ENCODE measurements around the gene MEF2D.

Gene MEF2D

GRCh38 chr1:156456625-156457465, 43.7 kb downstream of the MEF2D start:
- peaks cover under 1% of the 10 kb centered on the region for H3K4me1 ChIP-seq (ENCODE audit: insufficient read depth, poor library complexity, severe bottlenecking)
- H3K36me3 ChIP-seq (ENCODE audit: low read depth), result no peaks in the 10 kb centered on the region
- ATAC-seq (ENCODE audit: low read depth), result peak; percentile 80
- peak; percentile 99 for DNase-seq (ENCODE audit: low spot score)
- peak overlapping the region; percentile 34 for H3K4me3 ChIP-seq (ENCODE audit: severe bottlenecking)
- H3K9me3 ChIP-seq (ENCODE audit: severe bottlenecking), result no peaks in the 10 kb centered on the region
- no peaks in the 10 kb centered on the region for H3K27me3 ChIP-seq (ENCODE audit: insufficient read depth, poor library complexity, severe bottlenecking)
- H3K27ac ChIP-seq (ENCODE audit: poor library complexity, severe bottlenecking), result peak overlapping the region; percentile 74
- TF ChIP-seq CTCF (IDR thresholded peaks at IDR 0.05; ENCODE audit: poor library complexity, severe bottlenecking), result peak; percentile 59

DNA sequence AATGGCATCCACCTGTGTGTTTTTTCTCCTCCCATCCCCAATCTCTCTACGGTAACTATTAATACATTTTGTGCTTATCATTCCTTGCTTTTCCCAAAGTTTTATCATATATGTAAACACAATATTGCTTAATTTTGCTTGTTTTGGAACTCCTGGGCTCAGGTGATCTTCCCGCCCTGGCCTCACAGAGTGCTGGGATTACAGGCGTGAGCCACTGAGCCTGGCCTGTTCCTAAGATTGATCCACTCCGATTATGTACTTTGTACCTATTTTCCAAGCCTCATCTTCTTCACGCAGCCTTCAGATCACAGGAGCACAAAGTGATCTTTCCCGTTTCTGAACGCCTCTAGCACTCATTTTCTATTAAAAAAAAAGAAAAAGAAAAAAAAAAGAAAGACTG, 45.2 kb downstream of the MEF2D start:
- no peak for TF ChIP-seq CTCF (IDR thresholded peaks at IDR 0.05; ENCODE audit: poor library complexity, severe bottlenecking)
- Histone ChIP-seq H3K36me3 (ENCODE audit: low read depth) (no peaks in the 10 kb centered on the region), H3K27ac (ENCODE audit: poor library complexity, severe bottlenecking) (no peak overlapping the region), H3K27me3 (ENCODE audit: insufficient read depth, poor library complexity, severe bottlenecking) (no peaks in the 10 kb centered on the region), H3K4me3 (ENCODE audit: severe bottlenecking) (no peak overlapping the region), H3K9me3 (ENCODE audit: severe bottlenecking) (no peaks in the 10 kb centered on the region), H3K4me1 (ENCODE audit: insufficient read depth, poor library complexity, severe bottlenecking) (no peaks in the 10 kb centered on the region)
- no peak for ATAC-seq (ENCODE audit: low read depth)
- no peak for DNase-seq (ENCODE audit: low spot score)

DNA sequence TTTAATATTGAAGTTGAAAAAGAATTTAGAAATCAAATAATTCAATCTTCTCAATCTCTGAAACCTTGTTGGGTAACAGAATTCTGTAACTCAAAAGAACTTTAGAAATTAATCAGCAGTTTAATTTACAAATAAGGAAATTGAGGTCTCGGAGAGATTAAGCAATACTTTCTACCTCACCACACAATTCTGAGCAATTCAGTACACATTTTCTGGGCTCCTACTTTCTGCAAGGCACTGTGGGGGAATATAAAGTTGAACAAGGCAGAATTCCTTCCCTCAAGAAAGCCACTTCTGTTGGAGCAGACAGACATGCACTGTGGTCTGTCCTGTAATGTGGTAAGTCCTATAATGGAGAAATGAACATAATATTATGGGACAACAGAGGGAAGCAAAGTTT, 47.7 kb downstream of the MEF2D start:
- TF ChIP-seq CTCF (IDR thresholded peaks at IDR 0.05; ENCODE audit: poor library complexity, severe bottlenecking), result no peak
- no peak for ATAC-seq (ENCODE audit: low read depth)
- Histone ChIP-seq H3K4me3 (ENCODE audit: severe bottlenecking) (no peak overlapping the region), H3K9me3 (ENCODE audit: severe bottlenecking) (no peaks in the 10 kb centered on the region), H3K27me3 (ENCODE audit: insufficient read depth, poor library complexity, severe bottlenecking) (no peaks in the 10 kb centered on the region), H3K4me1 (ENCODE audit: insufficient read depth, poor library complexity, severe bottlenecking) (no peaks in the 10 kb centered on the region), H3K27ac (ENCODE audit: poor library complexity, severe bottlenecking) (no peak overlapping the region), H3K36me3 (ENCODE audit: low read depth) (no peaks in the 10 kb centered on the region)
- DNase-seq (ENCODE audit: low spot score), result no peak

GRCh38 chr1:156451505-156452160, 48.9 kb downstream of the MEF2D start:
- H3K36me3 ChIP-seq (ENCODE audit: low read depth), result no peaks in the 10 kb centered on the region
- no peak for TF ChIP-seq CTCF (IDR thresholded peaks at IDR 0.05; ENCODE audit: poor library complexity, severe bottlenecking)
- no peaks in the 10 kb centered on the region for H3K4me1 ChIP-seq (ENCODE audit: insufficient read depth, poor library complexity, severe bottlenecking)
- no peaks in the 10 kb centered on the region for H3K27me3 ChIP-seq (ENCODE audit: insufficient read depth, poor library complexity, severe bottlenecking)
- no peaks in the 10 kb centered on the region for H3K9me3 ChIP-seq (ENCODE audit: severe bottlenecking)
- ATAC-seq (ENCODE audit: low read depth) (no peak), DNase-seq (ENCODE audit: low spot score) (no peak)
- H3K27ac ChIP-seq (ENCODE audit: poor library complexity, severe bottlenecking), result no peak overlapping the region
- no peak overlapping the region for H3K4me3 ChIP-seq (ENCODE audit: severe bottlenecking)
